PC-3 (cell line): ENCODE data around the gene COL12A1. TPM values are rescaled to one million over a fixed set of nuclear protein-coding genes. Genes with fewer than 3 reads are reported as not detected.

ENCODE experiments used
- ATAC-seq: fragments of 200-7000 bp; cut with Tn5 transposase; 2 replicates; pipeline ENCODE4 v1.9.1; 2020; ENCODE audit warnings: mild to moderate bottlenecking, moderate library complexity
- BruUV-seq: library from RNA; stranded (reverse); fragments of 400-500 nt; replicated peaks from 2 replicates; lab custom pipeline; 2021; lab: Mats Ljungman, UMichigan
- CTCF ChIA-PET: fragments of 300-600 bp; sonication (Branson Sonifier 250); formaldehyde crosslinking; loops from one replicate; lab custom pipeline; 2022; ENCODE audit warnings: antibody characterized with exemption; lab: Charles Lee
- POLR2A ChIA-PET: fragments of 300-600 bp; sonication (Branson Sonifier 250); formaldehyde crosslinking; loops from one replicate; lab custom pipeline; 2022; ENCODE audit warnings: antibody characterized with exemption; ENCODE audit not compliant: unreplicated experiment; lab: Charles Lee
- DNase-seq: peaks from one replicate; pipeline ENCODE4 v3.0.0-alpha.2; 2015
- H2AFZ ChIP-seq: fragments of 300-600 bp; sonication (generic); 2 replicates; pipeline ENCODE4 v1.6.0; 2016; ENCODE audit warnings: antibody characterized with exemption, low read length
- H3F3A ChIP-seq: fragments of 300-600 bp; sonication (generic); one replicate; pipeline ENCODE4 v1.6.0; 2017; ENCODE audit warnings: antibody characterized with exemption, low read length, control low read depth, mild to moderate bottlenecking; ENCODE audit not compliant: unreplicated experiment
- H3K27ac ChIP-seq: fragments of 300-600 bp; sonication (generic); 2 replicates; pipeline ENCODE4 v1.5.1; 2016; ENCODE audit warnings: mild to moderate bottlenecking, low read length
- H3K27me3 ChIP-seq: fragments of 300-600 bp; sonication (generic); 2 replicates; pipeline ENCODE4 v1.6.1; 2016; ENCODE audit warnings: low read length, mixed read lengths
- H3K36me3 ChIP-seq: fragments of 300-600 bp; sonication (generic); 2 replicates; pipeline ENCODE4 v1.6.1; 2016; ENCODE audit warnings: low read depth, mixed run types, low read length, mixed read lengths
- H3K4me1 ChIP-seq: fragments of 300-600 bp; sonication (generic); 2 replicates; pipeline ENCODE4 v1.5.1; 2016; ENCODE audit warnings: low read length; ENCODE audit not compliant: insufficient read depth
- H3K4me2 ChIP-seq: fragments of 300-600 bp; sonication (generic); 2 replicates; pipeline ENCODE4 v1.6.0; 2016; ENCODE audit warnings: low read length
- H3K4me3 ChIP-seq: fragments of 300-600 bp; sonication (generic); 2 replicates; pipeline ENCODE4 v1.5.1; 2016; ENCODE audit warnings: mild to moderate bottlenecking, low read length, mixed read lengths
- H3K79me2 ChIP-seq: fragments of 300-600 bp; sonication (generic); 2 replicates; pipeline ENCODE4 v1.6.1; 2017; ENCODE audit warnings: low read length, mixed read lengths
- H3K9ac ChIP-seq: fragments of 300-600 bp; sonication (generic); 2 replicates; pipeline ENCODE4 v1.6.0; 2016; ENCODE audit warnings: mild to moderate bottlenecking, low read length
- H3K9me2 ChIP-seq: fragments of 300-600 bp; sonication (generic); replicated peaks from 2 replicates; pipeline ENCODE4 v1.6.1; 2016; ENCODE audit warnings: mixed run types, low read length, mixed read lengths
- H3K9me3 ChIP-seq: fragments of 300-600 bp; sonication (generic); 2 replicates; pipeline ENCODE4 v1.6.1; 2016; ENCODE audit warnings: low read length, mixed read lengths
- H4K20me1 ChIP-seq: fragments of 300-600 bp; sonication (generic); 2 replicates; pipeline ENCODE4 v1.6.1; 2016; ENCODE audit warnings: low read length, mixed read lengths
- EZH2 ChIP-seq: fragments of 300-600 bp; sonication (generic); IDR thresholded peaks from one replicate; pipeline ENCODE4 v1.6.1; 2017; ENCODE audit warnings: antibody characterized with exemption, mild to moderate bottlenecking, low read length; ENCODE audit not compliant: unreplicated experiment
- EZH2phosphoT487 ChIP-seq: fragments of 300-600 bp; sonication (generic); IDR thresholded peaks from 2 replicates; pipeline ENCODE4 v1.6.1; 2018; ENCODE audit warnings: mild to moderate bottlenecking, antibody characterized with exemption, low read length, borderline replicate concordance
- intact Hi-C: fragments of 100-400 bp; cut with micrococcal nuclease; formaldehyde crosslinking; loops from 2 replicates; pipeline ENCODE4 v1.9.0; 2023
- total RNA-seq: library from RNA; depleted of rRNA; stranded (reverse); fragments of >200 nt; gene quantifications from 2 replicates; pipeline ENCODE4 v1.2.3, GENCODE V29; 2014
- TF ChIP-seq, protein P1 (sequence below): fragments of 300-600 bp; sonication (generic); conservative IDR thresholded peaks from 2 replicates; pipeline ENCODE4 v1.5.1; 2017; ENCODE audit warnings: antibody characterized with exemption, low read depth, mild to moderate bottlenecking, low read length

The COL12A1 gene
- total RNA-seq, 1 experiment from 2014 or later: 24.2 TPM

DNA sequence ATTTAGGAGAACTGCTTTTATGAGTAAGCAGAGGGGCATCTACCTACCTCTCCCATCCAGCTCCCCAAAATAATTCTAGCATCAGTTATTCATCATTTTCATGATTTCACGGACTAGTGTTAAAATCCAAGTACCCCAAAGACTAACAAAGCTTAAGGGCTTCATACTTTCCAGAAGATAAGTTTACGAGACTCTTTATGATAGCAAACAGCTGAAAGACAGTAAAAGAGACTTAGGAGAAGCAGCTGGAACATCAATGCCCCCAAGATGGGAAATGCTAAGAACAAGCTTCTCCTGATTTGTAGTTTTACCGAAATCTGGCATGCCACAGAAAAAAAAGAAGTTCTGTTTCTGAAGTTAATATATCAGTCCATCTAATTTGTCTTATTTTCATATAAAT is 70.0 kb downstream of the COL12A1 start:
- DNase-seq (no peak), ATAC-seq (no peak)
- CTCF ChIA-PET: no interaction called here
- Histone ChIP-seq H3K9me2 (no peaks in the 10 kb centered on the region), H4K20me1 (no peaks in the 10 kb centered on the region), H3K4me3 (no peak overlapping the region), H3K9ac (no peak overlapping the region), H2AFZ (no peak overlapping the region), H3K79me2 (no peaks in the 10 kb centered on the region), H3K4me1 (peaks cover 6% of the 10 kb centered on the region), H3F3A (no peaks in the 10 kb centered on the region), H3K9me3 (no peaks in the 10 kb centered on the region), H3K27me3 (no peaks in the 10 kb centered on the region), H3K27ac (no peak overlapping the region), H3K36me3 (no peaks in the 10 kb centered on the region), H3K4me2 (no peak overlapping the region)
- intact Hi-C loops: no loop called here
- TF ChIP-seq, protein P1, sequence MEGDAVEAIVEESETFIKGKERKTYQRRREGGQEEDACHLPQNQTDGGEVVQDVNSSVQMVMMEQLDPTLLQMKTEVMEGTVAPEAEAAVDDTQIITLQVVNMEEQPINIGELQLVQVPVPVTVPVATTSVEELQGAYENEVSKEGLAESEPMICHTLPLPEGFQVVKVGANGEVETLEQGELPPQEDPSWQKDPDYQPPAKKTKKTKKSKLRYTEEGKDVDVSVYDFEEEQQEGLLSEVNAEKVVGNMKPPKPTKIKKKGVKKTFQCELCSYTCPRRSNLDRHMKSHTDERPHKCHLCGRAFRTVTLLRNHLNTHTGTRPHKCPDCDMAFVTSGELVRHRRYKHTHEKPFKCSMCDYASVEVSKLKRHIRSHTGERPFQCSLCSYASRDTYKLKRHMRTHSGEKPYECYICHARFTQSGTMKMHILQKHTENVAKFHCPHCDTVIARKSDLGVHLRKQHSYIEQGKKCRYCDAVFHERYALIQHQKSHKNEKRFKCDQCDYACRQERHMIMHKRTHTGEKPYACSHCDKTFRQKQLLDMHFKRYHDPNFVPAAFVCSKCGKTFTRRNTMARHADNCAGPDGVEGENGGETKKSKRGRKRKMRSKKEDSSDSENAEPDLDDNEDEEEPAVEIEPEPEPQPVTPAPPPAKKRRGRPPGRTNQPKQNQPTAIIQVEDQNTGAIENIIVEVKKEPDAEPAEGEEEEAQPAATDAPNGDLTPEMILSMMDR: no peak
- TF ChIP-seq EZH2phosphoT487 (no peak), EZH2 (no peak)
- BruUV-seq: no TSS peak
- POLR2A ChIA-PET: no interaction called here

DNA sequence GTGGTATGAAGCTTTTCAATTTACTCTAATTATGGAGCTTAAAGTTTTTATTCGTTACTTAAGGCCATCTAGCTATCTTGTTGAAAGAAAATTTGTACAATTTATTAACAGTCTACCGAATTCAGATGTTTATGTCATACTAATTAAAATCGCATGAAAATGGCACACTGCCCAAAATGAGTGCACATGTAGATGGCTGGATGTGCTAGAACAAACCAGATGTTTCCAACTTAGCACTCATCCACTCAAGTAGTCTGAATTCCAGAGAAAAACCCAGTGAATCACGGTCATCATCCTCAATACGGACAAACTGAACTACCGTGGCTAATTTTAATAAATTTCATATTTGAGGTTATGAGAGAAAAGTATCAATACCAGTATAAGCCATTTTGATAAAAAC is 70.4 kb downstream of the COL12A1 start:
- Histone ChIP-seq H3K4me3 (no peak overlapping the region), H2AFZ (no peak overlapping the region), H3K4me2 (no peak overlapping the region), H4K20me1 (no peaks in the 10 kb centered on the region), H3K79me2 (no peaks in the 10 kb centered on the region), H3K36me3 (no peaks in the 10 kb centered on the region), H3K4me1 (peaks cover 6% of the 10 kb centered on the region), H3K9me3 (no peaks in the 10 kb centered on the region), H3K9me2 (no peaks in the 10 kb centered on the region), H3K27me3 (no peaks in the 10 kb centered on the region), H3F3A (no peaks in the 10 kb centered on the region), H3K9ac (no peak overlapping the region), H3K27ac (no peak overlapping the region)
- TF ChIP-seq, protein P1: no peak
- TF ChIP-seq EZH2: no peak
- TF ChIP-seq EZH2phosphoT487: no peak
- intact Hi-C loops: no loop called here
- POLR2A ChIA-PET: no interaction called here
- DNase-seq: no peak
- CTCF ChIA-PET: no interaction called here
- BruUV-seq: no TSS peak
- no peak for ATAC-seq

DNA sequence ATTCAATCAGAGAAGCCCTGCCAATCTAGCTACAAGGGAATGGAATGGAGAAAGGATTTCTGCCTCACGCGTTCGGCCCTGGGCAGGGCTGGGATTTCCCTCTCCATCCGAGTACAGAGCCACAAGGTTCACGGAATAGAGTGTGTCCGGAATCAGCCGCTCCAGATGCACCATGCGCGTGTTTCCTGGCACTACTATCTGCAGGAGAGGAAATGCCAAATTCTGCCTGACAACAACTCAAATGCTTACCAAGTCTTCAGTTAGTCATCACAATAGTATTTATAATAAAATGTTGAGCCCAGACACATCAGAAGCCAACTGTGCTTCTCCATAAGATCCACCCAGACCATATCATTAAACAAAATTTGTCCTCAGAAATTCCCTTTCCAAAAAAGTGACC is 75.1 kb downstream of the COL12A1 start:
- no peak overlapping the region for H2AFZ ChIP-seq
- H3K9ac ChIP-seq: no peak overlapping the region
- H3K79me2 ChIP-seq: no peaks in the 10 kb centered on the region
- TF ChIP-seq EZH2 (no peak), EZH2phosphoT487 (no peak)
- TF ChIP-seq, protein P1: no peak
- no peaks in the 10 kb centered on the region; the same call in none of the 2 replicates for H3K36me3 ChIP-seq
- H3F3A ChIP-seq: no peaks in the 10 kb centered on the region
- no peak overlapping the region for H3K4me2 ChIP-seq
- no peak overlapping the region for H3K4me3 ChIP-seq
- no peaks in the 10 kb centered on the region for H3K27me3 ChIP-seq
- no peak overlapping the region for H3K27ac ChIP-seq
- H3K9me2 ChIP-seq: no peaks in the 10 kb centered on the region
- peaks cover 9% of the 10 kb centered on the region for H3K4me1 ChIP-seq
- DNase-seq: peak; percentile 25
- H3K9me3 ChIP-seq: no peaks in the 10 kb centered on the region
- intact Hi-C loops: no loop called here
- CTCF ChIA-PET: no interaction called here
- no TSS peak for BruUV-seq
- no peaks in the 10 kb centered on the region for H4K20me1 ChIP-seq
- peak; percentile 15; the same call in 1 of the 2 replicates for ATAC-seq
- POLR2A ChIA-PET: no interaction called here
